Upper lobe of right lung (tissue), 1 donor: Measurements from ENCODE around the gene CAMK2G. TPM values are rescaled to one million over a fixed set of nuclear protein-coding genes. Genes with fewer than 3 reads are reported as not detected.
A peak's percentile ranks its signal among the peaks of the same experiment; 100 is the strongest.

Experiments
- ATAC-seq: fragments of 200-7000 bp; cut with Tn5 transposase; one replicate; pipeline ENCODE4 v1.9.1; 2020; ENCODE audit warnings: mild to moderate bottlenecking, moderate library complexity
- DNase-seq: peaks from one replicate; pipeline ENCODE4 v3.0.0-alpha.2; 2020
- H3K27ac ChIP-seq: fragments of 200-600 bp; one replicate; pipeline ENCODE4 v1.8.0; 2022
- H3K27me3 ChIP-seq: fragments of 200-600 bp; one replicate; pipeline ENCODE4 v1.8.0; 2022; ENCODE audit warnings: mild to moderate bottlenecking
- H3K36me3 ChIP-seq: fragments of 200-600 bp; one replicate; pipeline ENCODE4 v1.8.0; 2022
- H3K4me1 ChIP-seq: fragments of 200-600 bp; one replicate; pipeline ENCODE4 v1.8.0; 2022
- H3K4me3 ChIP-seq: fragments of 200-600 bp; one replicate; pipeline ENCODE4 v1.8.0; 2022; ENCODE audit warnings: mild to moderate bottlenecking
- H3K9me3 ChIP-seq: fragments of 200-600 bp; one replicate; pipeline ENCODE4 v1.8.0; 2022
- CTCF ChIP-seq: fragments of 200-600 bp; IDR thresholded peaks from one replicate; pipeline ENCODE4 v1.8.0; 2022; ENCODE audit warnings: antibody characterized with exemption
- intact Hi-C: fragments of 100-400 bp; cut with DNase I; formaldehyde crosslinking; loops from one replicate; pipeline ENCODE4 v1.11.0; 2022
- total RNA-seq: library from RNA; stranded (reverse); fragmentation: NEBNext Ultra II Directional; extraction: Animal tissue kit (Norgen Biotek cat#: 25700); gene quantifications from one replicate; pipeline ENCODE4 v1.2.1, GENCODE V29; 2021
- donor health status: DM: no; HTN: yes; CAD: no; lungs with severe emphysema.

CAMK2G gene
- total RNA-seq, 1 donor from 2014 or later, result 36.2 TPM

- Histone ChIP-seq H3K4me3 (no peak overlapping the region), H3K36me3 (peaks cover 13% of the 10 kb centered on the region), H3K27ac (peak overlapping the region; percentile 76), H3K27me3 (no peaks in the 10 kb centered on the region), H3K9me3 (no peaks in the 10 kb centered on the region), H3K4me1 (peaks cover 33% of the 10 kb centered on the region)
- intact Hi-C loops, result no loop called here
- no peak for TF ChIP-seq CTCF
- ATAC-seq (no peak), DNase-seq (no peak)
Measured at GRCh38 chr10:73866621-73867020, 7.7 kb downstream of the CAMK2G start.

- Histone ChIP-seq H3K27ac (peak overlapping the region; percentile 76), H3K27me3 (no peaks in the 10 kb centered on the region), H3K36me3 (peaks cover 19% of the 10 kb centered on the region), H3K9me3 (no peaks in the 10 kb centered on the region), H3K4me1 (peaks cover 32% of the 10 kb centered on the region), H3K4me3 (peak overlapping the region; percentile 26)
- TF ChIP-seq CTCF, result no peak
- peak; percentile 75 for DNase-seq
- intact Hi-C loops, result no loop called here
- peak; percentile 85 for ATAC-seq
Measured at GRCh38 chr10:73865459-73866442, 8.6 kb downstream of the CAMK2G start.

GRCh38 chr10:73865107-73865458 is 9.3 kb downstream of the CAMK2G start:
- H3K4me1 ChIP-seq, result peaks cover 32% of the 10 kb centered on the region
- H3K27ac ChIP-seq, result peak overlapping the region; percentile 76
- ATAC-seq, result no peak
- peaks cover 25% of the 10 kb centered on the region for H3K36me3 ChIP-seq
- no peak for TF ChIP-seq CTCF
- intact Hi-C loops, result no loop called here
- H3K27me3 ChIP-seq, result no peaks in the 10 kb centered on the region
- no peak overlapping the region for H3K4me3 ChIP-seq
- DNase-seq, result no peak
- no peaks in the 10 kb centered on the region for H3K9me3 ChIP-seq

GRCh38 chr10:73864229-73864628 is 10.1 kb downstream of the CAMK2G start:
- intact Hi-C loops, result no loop called here
- no peak for ATAC-seq
- no peak for TF ChIP-seq CTCF
- Histone ChIP-seq H3K4me1 (peaks cover 32% of the 10 kb centered on the region), H3K4me3 (no peak overlapping the region), H3K27me3 (no peaks in the 10 kb centered on the region), H3K9me3 (no peaks in the 10 kb centered on the region), H3K27ac (no peak overlapping the region), H3K36me3 (peaks cover 30% of the 10 kb centered on the region)
- no peak for DNase-seq

- no peak for DNase-seq
- peak overlapping the region; percentile 8 for H3K27ac ChIP-seq
- H3K4me3 ChIP-seq, result no peak overlapping the region
- intact Hi-C loops, result no loop called here
- TF ChIP-seq CTCF, result no peak
- H3K4me1 ChIP-seq, result peaks cover 28% of the 10 kb centered on the region
- no peaks in the 10 kb centered on the region for H3K9me3 ChIP-seq
- H3K27me3 ChIP-seq, result no peaks in the 10 kb centered on the region
- peaks cover 31% of the 10 kb centered on the region for H3K36me3 ChIP-seq
- no peak for ATAC-seq
Measured at GRCh38 chr10:73863039-73863817, 11.1 kb downstream of the CAMK2G start.
